GM12878 (cell line): ENCODE measurements around the gene REEP3. TPM values are rescaled to one million over a fixed set of nuclear protein-coding genes. Genes with fewer than 3 reads are reported as not detected.

ENCODE experiments used
- ATAC-seq: fragments of 200-7000 bp; cut with Tn5 transposase; 3 replicates; pipeline ENCODE4 v1.9.1; 2020; ENCODE audit warnings: mild to moderate bottlenecking, moderate library complexity
- BruUV-seq: library from RNA; stranded (reverse); fragments of 400-500 nt; replicated peaks from 2 replicates; lab custom pipeline; 2021; lab: Mats Ljungman, UMichigan
- CTCF ChIA-PET: fragments of 300-600 bp; sonication (Branson Sonifier 250); formaldehyde crosslinking; extraction: SDS; loops from one replicate; lab custom pipeline; 2021; ENCODE audit warnings: inconsistent platforms; lab: Yijun Ruan, JAX
- POLR2A ChIA-PET: fragments of 350-600 bp; formaldehyde crosslinking; extraction: SDS; loops from one replicate; lab custom pipeline; 2021; ENCODE audit warnings: inconsistent platforms; lab: Charles Lee
- RAD21 ChIA-PET: fragments of 300-600 bp; sonication (Branson Sonifier 250); formaldehyde crosslinking; loops from one replicate; lab custom pipeline; 2023; ENCODE audit warnings: antibody characterized with exemption; ENCODE audit not compliant: unreplicated experiment; lab: Charles Lee
- SMC1A ChIA-PET: fragments of 300-600 bp; sonication (Branson Sonifier 250); formaldehyde crosslinking; loops from one replicate; lab custom pipeline; 2023; ENCODE audit not compliant: unreplicated experiment, uncharacterized antibody; lab: Charles Lee
- DNase-seq: peaks from one replicate; pipeline ENCODE4 v3.0.0-alpha.2; 2011; ENCODE audit warnings: low read depth, low spot score
- FAIRE-seq: peaks from 3 replicates; lab custom pipeline; 2011; peaks lifted over from hg19 to GRCh38; lab: Jason Lieb, UNC
- H2AFZ ChIP-seq: 2 replicates; pipeline ENCODE4 v1.6.0; 2011; ENCODE audit warnings: low read depth, low read length, control low read depth; ENCODE audit not compliant: control insufficient read depth
- H3K27ac ChIP-seq: 2 replicates; pipeline ENCODE4 v1.5.1; 2011; ENCODE audit warnings: control low read depth; ENCODE audit not compliant: control insufficient read depth, insufficient read depth
- H3K27me3 ChIP-seq, 2 experiments: replicated peaks in 1 of 2; 2 replicates each; pipeline versions ENCODE4 v1.6.0 to v1.6.1; 2011; ENCODE audit warnings: low read length in 1 of 2; ENCODE audit not compliant: control insufficient read depth in 2 of 2, insufficient read depth in 2 of 2
- H3K36me3 ChIP-seq, 2 experiments: 2 replicates each; pipeline ENCODE4 v1.5.1; 2011; ENCODE audit warnings: low read length in 1 of 2; ENCODE audit not compliant: control insufficient read depth in 2 of 2, insufficient read depth in 2 of 2
- H3K4me1 ChIP-seq: 2 replicates; pipeline ENCODE4 v1.6.1; 2011; ENCODE audit warnings: mild to moderate bottlenecking, low read length, moderate library complexity, mixed read lengths; ENCODE audit not compliant: control insufficient read depth, insufficient read depth
- H3K4me2 ChIP-seq: 2 replicates; pipeline ENCODE4 v1.6.0; 2011; ENCODE audit warnings: control low read depth; ENCODE audit not compliant: control insufficient read depth, insufficient read depth
- H3K4me3 ChIP-seq: fragments of 200-600 bp; sonication (generic); 2 replicates; pipeline ENCODE4 v1.5.1; 2016
- H3K79me2 ChIP-seq: 2 replicates; pipeline ENCODE4 v1.6.0; 2011; ENCODE audit warnings: low read length; ENCODE audit not compliant: control insufficient read depth, insufficient read depth
- H3K9ac ChIP-seq: 2 replicates; pipeline ENCODE4 v1.8.0; 2011; ENCODE audit warnings: low read length, control low read depth, mixed read lengths; ENCODE audit not compliant: control insufficient read depth, insufficient read depth
- H3K9me3 ChIP-seq: replicated peaks from 3 replicates; pipeline ENCODE4 v1.5.1; 2011; ENCODE audit warnings: mild to moderate bottlenecking, low read length; ENCODE audit not compliant: control insufficient read depth, insufficient read depth
- H4K20me1 ChIP-seq: 2 replicates; pipeline ENCODE4 v1.6.0; 2011; ENCODE audit not compliant: control insufficient read depth, insufficient read depth
- ATF3 ChIP-seq: IDR thresholded peaks from 2 replicates; pipeline ENCODE4 v1.6.1; 2011; ENCODE audit warnings: low read depth, mild to moderate bottlenecking, low read length, moderate library complexity, borderline replicate concordance; ENCODE audit errors: extremely low read depth
- BHLHE40 ChIP-seq, 2 experiments: fragments of 450-650 bp in 1 of 2; IDR thresholded peaks; 2 replicates each; pipeline ENCODE4 v1.6.1; 2011 to 2017; ENCODE audit warnings: low read depth in 2 of 2, borderline replicate concordance in 1 of 2, improper control_type of control experiment in 1 of 2, low read length in 1 of 2, mild to moderate bottlenecking in 1 of 2
- CBFB ChIP-seq: IDR thresholded peaks from 2 replicates; pipeline ENCODE4 v1.6.1; 2016; ENCODE audit warnings: antibody characterized with exemption, low read depth
- CREM ChIP-seq: IDR thresholded peaks from 2 replicates; pipeline ENCODE4 v1.6.1; 2014; ENCODE audit warnings: antibody characterized with exemption, low read depth
- ESRRA ChIP-seq: IDR thresholded peaks from 2 replicates; pipeline ENCODE4 v1.6.1; 2012; ENCODE audit warnings: mild to moderate bottlenecking, low read length, improper control_type of control experiment
- IKZF2 ChIP-seq, 2 experiments: fragments of 450-650 bp; IDR thresholded peaks; 2 replicates each; pipeline ENCODE4 v1.6.1; 2017; ENCODE audit warnings: mild to moderate bottlenecking in 2 of 2, moderate library complexity in 2 of 2
- MTA3 ChIP-seq: IDR thresholded peaks from 2 replicates; pipeline ENCODE4 v1.6.1; 2012; ENCODE audit warnings: low read length, inconsistent platforms, borderline replicate concordance
- PBX3 ChIP-seq: IDR thresholded peaks from 2 replicates; pipeline ENCODE4 v1.6.1; 2011; ENCODE audit warnings: mild to moderate bottlenecking, low read depth, low read length, moderate library complexity; ENCODE audit not compliant: insufficient replicate concordance
- RAD51 ChIP-seq: fragments of 450-650 bp; IDR thresholded peaks from 2 replicates; pipeline ENCODE4 v1.6.1; 2016; ENCODE audit warnings: moderate library complexity, mild to moderate bottlenecking, inconsistent platforms
- SIX5 ChIP-seq: IDR thresholded peaks from 2 replicates; pipeline ENCODE4 v1.6.1; 2011; ENCODE audit warnings: mild to moderate bottlenecking, low read depth, low read length, moderate library complexity; ENCODE audit not compliant: severe bottlenecking
- WRNIP1 ChIP-seq: IDR thresholded peaks from 2 replicates; pipeline ENCODE4 v1.6.1; 2011; ENCODE audit warnings: low read depth, low read length, improper control_type of control experiment, borderline replicate concordance
- ZBTB11 ChIP-seq: fragments of 450-650 bp; formaldehyde crosslinking; IDR thresholded peaks from 2 replicates; pipeline ENCODE4 v1.5.0; 2022; ENCODE audit warnings: mild to moderate bottlenecking, missing genetic modification characterization
- ZNF274 ChIP-seq: IDR thresholded peaks from one replicate; pipeline ENCODE4 v1.8.0; 2011; ENCODE audit not compliant: insufficient read length, insufficient read depth
- WGBS: methylation state at CpG from one replicate; pipeline ENCODE4 v1.1.6; 2016; ENCODE audit warnings: low lambda C conversion rate; ENCODE audit not compliant: insufficient replicate concordance, insufficient coverage; ENCODE audit errors: missing lambda C conversion rate; 5-methylcytosine and 5-hydroxymethylcytosine counted together
- in situ Hi-C: fragments of 300-500 bp; cut with MboI; formaldehyde crosslinking; loops from 9 replicates; pipeline ENCODE4 v1.14.3; 2018; ENCODE audit warnings: mixed read lengths
- intact Hi-C: fragments of 100-400 bp; cut with micrococcal nuclease; formaldehyde crosslinking; loops from one replicate; pipeline ENCODE4 v1.14.2; 2022; ENCODE audit not compliant: unreplicated experiment
- polyA plus RNA-seq, 11 experiments: library from polyadenylated mRNA; depleted of rRNA in 4 of 11; unstranded in 6 of 11; stranded (reverse) in 5 of 11; fragments of >200 nt; fragmentation: Nextera tagmentation in 4 of 11; fragmentation: Illumina TruSeq in 1 of 11; extraction: Ambion mirVana in 4 of 11; extraction: Trizol in 1 of 11; gene quantifications; 1 replicate in 1 of 11; 2 replicates in 10 of 11; pipeline versions ENCODE4 v1.2.1 to v1.2.3, GENCODE V29; 2011 to 2016; ENCODE audit warnings: inconsistent platforms in 2 of 11, missing spikeins in 2 of 11, low read depth in 1 of 11
- total RNA-seq, 4 experiments: library from RNA; depleted of rRNA in 3 of 4; stranded (reverse); fragments of >200 nt in 3 of 4; fragmentation: Illumina TruSeq in 1 of 4; extraction: Trizol in 1 of 4; gene quantifications; 2 replicates each; pipeline versions ENCODE4 v1.2.1 to v1.2.3, GENCODE V29; 2013 to 2021
- TF ChIP-seq, protein P1 (sequence below): IDR thresholded peaks from 2 replicates; pipeline ENCODE4 v1.6.1; 2011; ENCODE audit warnings: borderline replicate concordance, low read depth, mild to moderate bottlenecking, moderate library complexity, mixed read lengths, low read length; ENCODE audit not compliant: insufficient read depth; ENCODE audit errors: extremely low read length

The REEP3 gene
- total and polyA plus RNA-seq, 10 of the 15 experiments (the other 5 are each of a cell fraction or from before 2014, with no cell fraction given): 4.9 to 25.9 (median 16.2) TPM

DNA sequence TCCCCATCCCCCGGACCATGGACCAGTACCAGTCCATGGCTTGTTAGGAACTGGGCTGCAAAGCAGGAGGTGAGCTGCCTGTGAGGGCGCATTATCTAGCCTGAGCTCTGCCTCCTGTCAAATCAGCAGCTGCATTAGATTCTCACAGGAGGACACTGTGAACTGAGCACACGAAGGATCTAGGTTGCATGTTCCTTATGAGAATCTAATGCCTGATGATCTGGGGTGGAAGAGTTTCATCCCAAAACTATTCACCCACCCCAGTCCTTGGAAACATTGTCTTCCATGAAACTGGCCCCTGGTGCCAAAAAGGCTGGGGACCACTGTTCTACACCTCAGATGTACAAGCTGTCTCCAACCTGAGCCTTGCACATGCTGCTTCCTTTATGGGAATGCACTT, 31.4 kb upstream of the REEP3 start (continued):
- TF ChIP-seq, protein P1, sequence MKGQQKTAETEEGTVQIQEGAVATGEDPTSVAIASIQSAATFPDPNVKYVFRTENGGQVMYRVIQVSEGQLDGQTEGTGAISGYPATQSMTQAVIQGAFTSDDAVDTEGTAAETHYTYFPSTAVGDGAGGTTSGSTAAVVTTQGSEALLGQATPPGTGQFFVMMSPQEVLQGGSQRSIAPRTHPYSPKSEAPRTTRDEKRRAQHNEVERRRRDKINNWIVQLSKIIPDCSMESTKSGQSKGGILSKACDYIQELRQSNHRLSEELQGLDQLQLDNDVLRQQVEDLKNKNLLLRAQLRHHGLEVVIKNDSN: no peak
- no peak for TF ChIP-seq ESRRA
- no peak for TF ChIP-seq PBX3

DNA sequence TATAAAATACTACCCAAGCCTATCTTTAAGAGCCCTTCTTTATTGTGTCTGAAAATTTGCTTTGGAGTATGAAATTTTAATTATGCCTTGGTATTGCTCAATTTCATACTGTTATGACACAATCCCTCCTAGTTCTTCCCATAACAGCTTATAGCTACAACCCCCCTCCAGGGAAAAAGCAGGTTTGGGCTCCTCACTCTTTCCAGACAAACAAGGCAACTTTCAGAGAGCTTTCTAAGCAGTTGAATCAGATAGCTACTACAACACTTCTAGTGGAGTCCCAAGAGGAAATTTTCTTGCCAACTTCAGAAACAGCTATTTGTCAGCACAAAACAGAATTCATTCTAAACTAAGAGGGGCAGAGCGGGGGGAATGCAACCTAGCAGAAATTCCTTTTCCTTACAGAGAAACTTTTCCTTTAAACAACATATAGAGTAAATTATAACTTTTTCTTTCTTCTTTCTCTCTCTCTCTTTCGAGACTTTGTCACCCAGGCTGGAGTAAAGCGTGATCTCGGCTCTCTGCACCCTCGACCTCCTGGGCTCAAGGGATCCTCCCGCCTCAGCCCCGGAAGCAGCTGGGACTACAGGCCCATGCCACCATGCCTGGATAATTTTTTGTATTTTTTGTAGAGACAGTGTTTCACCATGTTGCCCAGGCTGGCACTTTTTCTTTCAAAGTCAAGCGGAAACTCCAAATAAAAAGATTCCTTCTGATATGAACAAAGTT, 29.4 kb upstream of the REEP3 start:
- SMC1A ChIA-PET: interaction anchor here (1.0 kb wide), 1 partner anchor 34 kb away, joined by 3 read pairs; no protein-coding TSS in a partner anchor
- no peaks in the 10 kb centered on the region; the same call in 2 of the 3 replicates for H3K9me3 ChIP-seq
- no TSS peak for BruUV-seq
- DNase-seq (no peak), ATAC-seq (no peak), FAIRE-seq (no peak)
- no peak overlapping the region for H3K27ac ChIP-seq
- no peak overlapping the region for H3K4me2 ChIP-seq
- no peak overlapping the region for H3K4me3 ChIP-seq
- H3K36me3 ChIP-seq: no peaks in the 10 kb centered on the region; a peak in 1 of 4 replicates
- H3K9ac ChIP-seq: no peak overlapping the region
- CTCF ChIA-PET: interaction anchor here (1.0 to 4.2 kb wide), 3 partner anchors 11 to 137 kb away, joined by 3 to 12 read pairs (median 6); no protein-coding TSS in a partner anchor
- WGBS: 96% methylated on average over 8 of the region's 8 CpGs
- RAD21 ChIA-PET: no interaction called here
- in situ Hi-C loops: no loop called here
- no peaks in the 10 kb centered on the region for H3K27me3 ChIP-seq
- H2AFZ ChIP-seq: no peak overlapping the region
- no peaks in the 10 kb centered on the region; the same call in 1 of the 2 replicates for H3K4me1 ChIP-seq
- H3K79me2 ChIP-seq: peaks cover 13% of the 10 kb centered on the region
- no peaks in the 10 kb centered on the region for H4K20me1 ChIP-seq
- intact Hi-C loops: no loop called here
- POLR2A ChIA-PET: no interaction called here
- TF ChIP-seq IKZF2 (IDR thresholded peaks at IDR 0.05): no peak
- no peak for TF ChIP-seq RAD51
- TF ChIP-seq BHLHE40 (IDR thresholded peaks at IDR 0.05; ENCODE audit: borderline replicate concordance in 1 of 2, low read depth in 2 of 2, low read length in 1 of 2): no peak
- TF ChIP-seq ATF3: no peak
- no peak for TF ChIP-seq ZBTB11 (CRISPR knock-in tag)
- TF ChIP-seq WRNIP1: no peak
- TF ChIP-seq CREM: no peak
- TF ChIP-seq MTA3: no peak
- no peak for TF ChIP-seq SIX5
- no peak for TF ChIP-seq ZNF274
- TF ChIP-seq CBFB: no peak
